NCI-H1694 (cell line): Measurements from ENCODE around the gene MORC4.
"Not testable (repeated sequence)": the region's sequence is repeated elsewhere in the genome, so short reads cannot be mapped to it uniquely, and the experiment has no call there.

Experiments used
- DNase-seq: peaks from one replicate; lab custom pipeline; 2025; lab: John Stamatoyannopoulos, UW

Gene MORC4

DNA sequence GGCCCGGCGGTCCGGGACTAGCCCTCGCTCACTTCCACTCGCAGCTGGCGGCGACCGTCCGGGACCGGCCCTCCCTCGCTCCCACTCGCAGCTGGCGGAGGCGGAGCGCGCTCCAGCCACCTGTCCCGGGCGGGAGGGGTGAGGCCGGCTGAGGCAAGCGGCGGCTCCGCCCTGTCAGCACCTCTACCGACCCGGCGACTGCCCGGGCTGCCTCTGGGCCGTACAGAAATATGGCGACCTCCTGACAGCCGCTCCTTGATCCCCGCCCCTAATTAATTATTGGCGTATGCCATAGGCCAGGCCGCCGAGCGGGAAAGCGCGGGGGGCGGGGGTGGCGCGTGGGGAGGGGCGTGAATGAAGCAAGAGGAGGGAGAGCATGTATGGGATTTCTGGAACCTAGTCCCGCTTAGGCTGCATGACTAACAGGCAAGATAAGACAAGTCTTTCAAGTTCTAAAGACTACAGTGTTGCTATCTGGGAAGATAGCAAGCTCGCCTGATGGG, at the start of gene MORC4:
Gene MORC4 (minus strand): TSS at position 200 of the 503 bp plus-strand sequence. CDS start 243 bp downstream, outside the sequence.
- DNase-seq, result peak; percentile 62

GRCh38 chrX:107047622-107048021, 47.6 kb upstream of the MORC4 start:
- DNase-seq, result no peak

DNA sequence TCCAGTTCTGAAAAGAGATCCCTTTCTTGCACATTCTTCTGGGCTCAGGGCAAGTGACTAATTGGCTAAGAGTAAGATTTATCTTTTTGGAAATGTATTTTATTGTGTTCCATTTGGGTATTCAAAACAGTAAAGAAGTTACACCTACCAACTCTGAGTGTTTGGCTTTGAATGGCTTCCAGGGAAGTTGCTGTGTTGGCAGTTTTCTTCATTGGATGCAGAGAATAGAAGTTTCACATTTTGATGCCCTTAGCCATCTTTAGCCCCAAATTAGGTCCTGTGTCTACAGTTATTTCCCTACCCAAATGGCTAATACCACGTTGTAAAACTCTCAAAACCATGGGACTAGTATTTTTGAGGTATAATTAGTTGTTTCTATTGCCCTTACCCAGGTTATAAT, 29.7 kb upstream of the MORC4 start:
- DNase-seq, result no peak

DNA sequence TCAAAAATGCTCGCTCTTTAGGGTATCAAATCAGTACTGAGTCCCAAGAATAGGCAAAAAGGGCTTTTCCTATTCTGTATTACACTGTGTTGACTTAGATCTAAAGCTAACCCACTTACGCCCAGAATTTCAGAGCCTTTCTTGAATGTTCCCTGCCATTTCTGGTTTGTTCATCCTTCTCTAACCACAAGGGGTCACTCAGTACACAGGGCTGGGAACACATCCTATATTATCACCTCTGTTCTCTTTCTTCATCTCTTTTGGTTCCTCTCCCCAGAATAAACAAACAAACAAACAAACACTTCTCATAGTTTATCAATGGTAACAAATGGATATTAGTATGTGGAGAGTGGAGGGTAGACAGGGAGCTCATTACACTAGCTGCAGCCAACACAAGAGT, 25.5 kb upstream of the MORC4 start:
- DNase-seq, result peak; percentile 15

DNA sequence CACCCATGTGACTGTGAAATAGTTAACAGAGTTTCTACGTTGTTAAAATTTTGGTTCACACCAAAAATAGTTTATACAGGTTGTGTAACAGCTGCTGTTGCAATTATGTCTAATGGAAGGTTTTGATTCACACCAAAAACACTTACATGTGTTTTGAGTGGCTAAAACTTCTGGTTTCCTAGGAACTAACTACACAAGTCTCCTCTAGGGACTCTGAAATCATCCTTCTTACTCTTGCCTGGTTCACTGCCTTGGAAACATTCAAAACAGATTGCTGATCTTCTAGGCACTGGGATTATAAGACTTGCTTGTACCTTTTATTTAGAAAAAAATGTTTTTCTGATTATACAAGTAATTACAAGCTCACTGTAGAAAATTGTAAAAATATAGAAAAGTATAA, 14.9 kb upstream of the MORC4 start:
- DNase-seq, result no peak

- no peak for DNase-seq
Measured at GRCh38 chrX:107008034-107008433, 8.0 kb upstream of the MORC4 start.

DNA sequence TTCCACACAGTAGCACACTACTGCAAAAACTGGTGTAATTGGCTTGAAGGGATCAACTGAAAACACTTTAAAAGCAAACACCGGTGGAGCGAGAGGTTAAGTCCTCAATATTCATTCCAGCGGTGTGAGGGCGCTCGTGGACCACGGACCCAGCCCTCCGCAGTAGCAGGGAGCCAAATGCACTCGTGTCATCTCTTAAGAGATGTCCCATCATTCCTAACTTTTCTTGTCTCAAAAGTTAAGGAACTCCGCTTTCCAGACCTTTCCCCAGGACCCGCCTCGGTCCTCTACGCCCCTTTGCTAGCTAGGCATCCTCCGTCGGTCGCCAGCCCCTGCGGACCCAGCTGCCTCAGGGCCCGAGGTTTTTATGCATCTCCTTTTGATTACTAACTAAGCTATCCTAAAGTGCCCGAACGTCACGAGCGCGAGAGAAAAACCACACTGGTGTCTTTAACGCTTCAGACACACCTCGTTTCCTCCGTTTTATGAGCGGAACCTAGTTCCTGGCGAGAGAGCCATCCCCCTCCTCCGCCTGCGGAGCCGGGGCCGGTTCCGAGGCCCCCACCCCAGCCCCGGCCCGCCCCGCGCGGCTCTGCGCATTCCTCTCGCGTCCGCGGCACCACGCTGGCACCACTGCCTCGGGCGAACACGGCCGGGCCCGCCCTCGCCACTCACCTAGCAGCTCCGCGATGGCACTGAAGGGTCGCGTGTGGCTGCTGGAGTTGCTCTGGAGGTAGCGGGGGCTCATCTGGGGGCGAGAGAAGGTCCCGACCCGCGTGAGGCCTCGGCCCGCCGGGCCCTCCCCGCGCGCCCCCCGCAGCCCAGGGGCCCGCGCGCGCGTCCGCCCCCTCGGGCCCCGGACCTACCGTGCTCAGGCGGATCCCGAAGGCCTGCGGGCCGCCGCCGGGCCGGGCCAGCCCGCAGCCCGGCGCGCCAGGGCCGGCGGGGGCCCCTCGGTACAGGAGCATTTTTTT, 723 bp downstream of the MORC4 start:
- peak; percentile 21 for DNase-seq

DNA sequence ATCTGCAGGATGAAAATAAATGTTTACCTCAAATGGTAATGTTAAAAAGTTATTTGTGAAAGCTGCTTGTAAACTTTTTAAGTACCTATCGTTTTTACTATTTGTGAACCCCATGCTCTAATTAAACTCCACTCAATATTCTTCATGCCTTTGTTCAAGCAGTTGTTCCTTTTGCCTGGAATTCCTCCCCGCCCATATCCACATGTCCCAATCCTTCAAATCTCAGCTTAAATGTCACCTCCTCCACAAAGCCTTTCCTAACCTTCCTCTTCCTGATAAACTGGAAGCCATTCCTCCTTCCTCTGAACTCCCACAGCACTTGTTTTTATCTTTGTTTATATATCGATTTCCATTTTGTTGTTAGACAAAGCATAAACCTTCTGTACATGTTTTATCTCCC, 2.4 kb downstream of the MORC4 start:
- no peak for DNase-seq

DNA sequence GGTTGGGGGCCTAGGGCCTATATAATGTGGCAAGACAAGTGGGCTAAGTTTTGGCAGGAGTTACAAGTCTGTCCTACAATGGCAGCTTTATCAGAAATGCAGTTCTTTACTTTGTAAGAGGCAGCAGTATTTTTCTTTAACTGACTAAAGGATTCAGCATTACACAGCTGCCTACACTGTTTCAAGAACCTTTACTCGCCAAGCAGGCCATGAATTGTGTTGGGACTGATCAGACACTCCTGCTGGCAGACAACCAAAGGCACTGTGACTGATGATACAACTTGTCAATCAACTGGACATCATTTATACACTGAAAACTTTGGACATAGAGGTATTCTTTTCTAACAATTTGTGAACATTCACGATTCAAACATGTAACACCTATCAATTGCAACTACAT, 4.3 kb downstream of the MORC4 start:
- no peak for DNase-seq

DNA sequence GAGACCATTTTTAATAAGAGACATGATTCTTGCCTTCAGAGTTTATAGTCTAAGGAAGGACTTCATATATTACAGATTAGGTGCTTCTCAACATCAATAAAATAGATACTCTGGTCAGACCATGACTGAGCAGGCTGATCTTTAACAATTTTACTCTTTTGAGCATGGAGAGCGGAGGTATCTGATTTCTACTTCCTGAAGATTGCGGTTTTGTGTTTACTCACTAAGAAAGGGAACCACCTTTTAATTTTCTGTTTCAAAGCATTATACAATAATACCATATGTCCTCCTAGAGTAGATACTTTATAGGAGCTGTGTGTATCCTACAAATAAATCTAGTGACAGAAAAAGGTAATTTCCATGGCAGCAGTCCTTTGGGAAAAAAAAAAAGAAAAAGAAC, 12.5 kb downstream of the MORC4 start:
- DNase-seq, result no peak

GRCh38 chrX:106980952-106981626, 18.9 kb downstream of the MORC4 start:
- no peak for DNase-seq

GRCh38 chrX:106976416-106976815, 23.6 kb downstream of the MORC4 start:
- DNase-seq, result no peak

DNA sequence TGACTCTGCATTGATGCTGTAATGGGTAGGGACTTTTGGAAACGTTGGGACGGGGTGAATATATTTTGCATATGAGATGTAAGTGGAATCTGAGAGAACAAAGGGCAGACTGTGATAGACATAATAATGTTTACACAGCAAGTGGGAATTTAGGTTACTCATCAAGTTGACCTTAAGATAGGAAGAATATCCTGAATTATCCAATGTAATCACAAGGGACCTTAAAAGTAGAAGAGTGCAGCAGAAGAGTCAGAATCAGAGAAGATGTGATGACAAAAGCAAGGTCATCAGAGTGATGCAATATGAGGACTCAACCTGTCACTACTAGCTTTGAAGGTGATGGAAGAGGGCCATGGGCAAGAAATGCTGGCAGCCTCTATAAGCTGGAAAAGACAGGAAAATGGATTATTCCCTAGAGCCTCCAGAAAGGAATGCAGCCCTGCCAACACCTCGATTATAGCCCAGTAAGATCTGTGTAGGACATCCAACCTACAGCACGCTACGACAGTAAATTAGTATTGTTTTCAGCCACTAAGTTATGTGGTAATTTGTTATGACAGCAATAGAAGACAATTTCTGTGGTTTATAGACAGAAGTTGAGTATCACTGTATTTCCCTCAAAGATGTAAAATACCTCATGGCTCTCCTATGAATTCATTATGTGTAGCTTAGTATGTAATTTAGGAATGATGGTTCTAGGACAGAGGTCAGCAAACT, 26.4 kb downstream of the MORC4 start:
- DNase-seq, result no peak

- DNase-seq, result no peak
Measured at GRCh38 chrX:106972896-106973295, 27.1 kb downstream of the MORC4 start.

DNA sequence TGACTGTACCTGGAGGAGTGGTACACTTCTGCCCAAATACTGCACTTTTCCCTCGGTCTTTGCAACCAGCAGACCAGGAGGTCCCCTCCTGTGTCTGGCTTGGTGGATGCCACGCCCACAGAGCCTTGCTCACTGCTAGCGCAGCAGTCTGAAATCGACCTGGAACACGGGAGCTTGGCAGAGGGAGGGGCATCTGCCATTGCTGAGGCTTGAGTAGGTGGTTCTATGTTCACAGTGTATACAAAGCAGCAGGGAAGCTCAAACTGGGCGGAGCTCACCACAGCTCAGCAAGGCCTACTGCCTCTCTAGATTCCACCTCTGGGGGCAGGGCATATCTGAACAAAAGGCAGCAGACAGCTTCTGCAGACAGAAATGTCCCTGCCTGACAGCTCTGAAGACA, 33.5 kb downstream of the MORC4 start:
- DNase-seq, result not testable (repeated sequence)

GRCh38 chrX:106964290-106964689, 35.7 kb downstream of the MORC4 start:
- no peak for DNase-seq

DNA sequence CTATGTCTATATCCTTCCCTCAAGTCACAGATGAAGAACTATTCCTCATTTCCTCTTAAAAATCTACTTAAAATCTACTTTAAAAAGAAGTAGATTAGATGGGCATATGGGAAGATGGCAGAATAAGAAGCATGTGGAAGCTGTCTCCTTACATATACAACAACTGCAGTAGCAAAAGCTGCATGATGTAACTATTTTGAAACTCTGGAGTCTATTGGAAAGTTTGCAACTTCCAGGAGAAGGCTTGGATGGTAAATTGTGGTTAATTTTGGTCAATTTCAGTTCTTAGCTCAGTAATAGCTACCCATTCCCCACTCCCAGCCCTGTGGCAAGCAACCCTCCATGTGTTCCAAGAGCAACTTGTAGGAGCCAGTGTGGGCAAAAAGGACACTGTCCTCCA, 36.9 kb downstream of the MORC4 start:
- no peak for DNase-seq

- no peak for DNase-seq
Measured at GRCh38 chrX:106959901-106960300, 40.1 kb downstream of the MORC4 start.

DNA sequence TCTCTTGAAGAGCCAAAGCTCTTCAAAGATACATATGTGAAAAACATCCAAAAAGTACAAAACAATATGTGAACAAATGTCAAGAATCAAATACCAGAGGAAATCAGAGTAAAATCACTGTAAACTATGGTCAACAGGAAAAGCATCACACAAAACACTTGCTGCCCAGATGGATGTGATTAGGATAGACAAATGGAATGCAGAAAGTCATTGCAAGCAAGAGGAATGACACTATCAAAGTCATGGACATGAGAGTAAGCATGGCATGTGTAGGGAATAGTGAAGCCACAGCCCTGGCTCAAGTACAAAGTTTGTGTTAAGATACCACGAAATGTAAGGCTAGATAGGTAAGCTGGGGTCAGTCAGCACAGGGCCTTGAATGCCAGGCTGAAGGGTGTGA, 42.2 kb downstream of the MORC4 start:
- DNase-seq, result no peak

- DNase-seq, result no peak
Measured at GRCh38 chrX:106955004-106955772, 44.8 kb downstream of the MORC4 start.

GRCh38 chrX:106954041-106954440, 46.0 kb downstream of the MORC4 start:
- DNase-seq, result no peak

- no peak for DNase-seq
Measured at GRCh38 chrX:106952988-106953387, 47.0 kb downstream of the MORC4 start.
